HCT116 (cell line): ENCODE results near the gene HELLS. TPM values are rescaled to one million over a fixed set of nuclear protein-coding genes. Genes with fewer than 3 reads are reported as not detected.

Source experiments
- ATAC-seq: fragments of 200-7000 bp; cut with Tn5 transposase; 2 replicates; pipeline ENCODE4 v1.9.1; 2020; ENCODE audit warnings: mild to moderate bottlenecking, moderate library complexity
- BruUV-seq: library from RNA; stranded (reverse); fragments of 400-500 nt; replicated peaks from 2 replicates; lab custom pipeline; 2021; lab: Mats Ljungman, UMichigan
- CTCF ChIA-PET: fragments of 300-600 bp; sonication (Branson Sonifier 250); formaldehyde crosslinking; loops from one replicate; lab custom pipeline; 2021; ENCODE audit warnings: antibody characterized with exemption; lab: Charles Lee
- POLR2A ChIA-PET: fragments of 300-600, 350-600 bp; sonication (Branson Sonifier 250); formaldehyde crosslinking; loops from one replicate; lab custom pipeline; 2021; ENCODE audit warnings: antibody characterized with exemption; lab: Charles Lee
- RAD21 ChIA-PET, 2 experiments: fragments of 300-600 bp; sonication (Branson Sonifier 250); formaldehyde crosslinking; loops; one replicate each; lab custom pipeline; 2023; ENCODE audit warnings: low total read pairs in 2 of 2; ENCODE audit not compliant: uncharacterized antibody in 2 of 2, unreplicated experiment in 2 of 2, low non-redundant PET in 1 of 2; lab: Charles Lee
- DNase-seq: peaks from one replicate; pipeline ENCODE4 v3.0.0-alpha.2; 2010; ENCODE audit warnings: low read depth, low spot score
- H2AFZ ChIP-seq: fragments of 200-600 bp; shearing (Covaris generic), sonication (generic); 2 replicates; pipeline ENCODE4 v1.6.1; 2017; ENCODE audit warnings: low read depth, mixed run types, mixed read lengths, antibody characterized with exemption, low read length; ENCODE audit not compliant: poor library complexity, severe bottlenecking
- H3K27ac ChIP-seq: 2 replicates; pipeline ENCODE4 v1.5.1; 2012; ENCODE audit warnings: low read depth, low read length
- H3K27me3 ChIP-seq: fragments of 200-600 bp; sonication (generic); 2 replicates; pipeline ENCODE4 v1.6.1; 2016; ENCODE audit warnings: mixed run types, low read length, mixed read lengths; ENCODE audit not compliant: insufficient read depth
- H3K36me3 ChIP-seq, 2 experiments: fragments of 200-500 bp in 1 of 2; fragments of 200-600 bp in 1 of 2; sonication (Bioruptor generic) in 1 of 2; sonication (generic) in 1 of 2; 2 replicates each; pipeline versions ENCODE4 v1.5.1 to v1.6.1; 2014 to 2016; ENCODE audit warnings: low read length in 2 of 2, inconsistent platforms in 1 of 2, mixed read lengths in 1 of 2, mixed run types in 1 of 2; ENCODE audit not compliant: insufficient read depth in 2 of 2, control insufficient read depth in 1 of 2
- H3K4me1 ChIP-seq, 2 experiments: fragments of 200-600 bp in 1 of 2; sonication (generic) in 1 of 2; 2 replicates each; pipeline versions ENCODE4 v1.5.1 to v1.6.1; 2012 to 2017; ENCODE audit warnings: low read length in 2 of 2, inconsistent platforms in 1 of 2, mild to moderate bottlenecking in 1 of 2, mixed read lengths in 1 of 2, mixed run types in 1 of 2, moderate library complexity in 1 of 2; ENCODE audit not compliant: insufficient read depth in 2 of 2, control insufficient read depth in 1 of 2
- H3K4me2 ChIP-seq: fragments of 200-600 bp; sonication (generic); 2 replicates; pipeline ENCODE4 v1.6.1; 2017; ENCODE audit warnings: mixed run types, low read length, mixed read lengths
- H3K4me3 ChIP-seq, 2 experiments: fragments of 200-600 bp in 1 of 2; sonication (generic) in 1 of 2; replicated peaks in 1 of 2; 2 replicates each; pipeline ENCODE4 v1.5.1; 2011 to 2016; ENCODE audit warnings: low read length in 2 of 2, control low read depth in 1 of 2, low read depth in 1 of 2, mild to moderate bottlenecking in 1 of 2, mixed read lengths in 1 of 2, mixed run types in 1 of 2
- H3K79me2 ChIP-seq: fragments of 200-600 bp; sonication (generic); 2 replicates; pipeline ENCODE4 v1.6.1; 2017; ENCODE audit warnings: mild to moderate bottlenecking, mixed run types, low read length, moderate library complexity, mixed read lengths; ENCODE audit not compliant: insufficient read depth
- H3K9ac ChIP-seq: fragments of 200-600 bp; sonication (generic); 2 replicates; pipeline ENCODE4 v1.6.1; 2016; ENCODE audit warnings: low read length, mixed read lengths
- H3K9me2 ChIP-seq: fragments of 200-600 bp; sonication (generic), shearing (Covaris generic); 2 replicates; pipeline ENCODE4 v1.6.1; 2017; ENCODE audit warnings: mixed run types, mild to moderate bottlenecking, moderate library complexity; ENCODE audit not compliant: insufficient read depth
- H3K9me3 ChIP-seq, 2 experiments: fragments of 200-500 bp in 1 of 2; fragments of 200-600 bp in 1 of 2; sonication (Bioruptor generic) in 1 of 2; sonication (generic) in 1 of 2; 2 replicates each; pipeline ENCODE4 v1.6.1; 2014 to 2017; ENCODE audit warnings: low read length in 2 of 2, mixed read lengths in 2 of 2, inconsistent platforms in 1 of 2, low read depth in 1 of 2, mild to moderate bottlenecking in 1 of 2, mixed run types in 1 of 2, moderate library complexity in 1 of 2; ENCODE audit not compliant: control insufficient read depth in 1 of 2, insufficient read depth in 1 of 2
- H4K20me1 ChIP-seq: fragments of 200-600 bp; sonication (generic), shearing (Covaris generic); 2 replicates; pipeline ENCODE4 v1.6.1; 2017; ENCODE audit warnings: mixed run types, mild to moderate bottlenecking, moderate library complexity; ENCODE audit not compliant: insufficient read depth
- ATF3 ChIP-seq: IDR thresholded peaks from 2 replicates; pipeline ENCODE4 v1.6.1; 2012
- CBX3 ChIP-seq: IDR thresholded peaks from 2 replicates; pipeline ENCODE4 v1.6.1; 2012; ENCODE audit warnings: low read depth
- CTCF ChIP-seq, 3 experiments: fragments of 200-600 bp in 1 of 3; sonication (generic) in 1 of 3; IDR thresholded peaks in 2 of 3; conservative IDR thresholded peaks in 1 of 3; 2 replicates each; pipeline ENCODE4 v1.5.1; 2012 to 2017; ENCODE audit warnings: low read depth in 2 of 3, low read length in 2 of 3, antibody characterized with exemption in 1 of 3, borderline replicate concordance in 1 of 3, control low read depth in 1 of 3, mild to moderate bottlenecking in 1 of 3, mixed read lengths in 1 of 3, mixed run types in 1 of 3, moderate library complexity in 1 of 3; ENCODE audit not compliant: insufficient read depth in 1 of 3
- ELF1 ChIP-seq: IDR thresholded peaks from 2 replicates; pipeline ENCODE4 v1.6.1; 2012; ENCODE audit warnings: low read depth, borderline replicate concordance
- EZH2 ChIP-seq: fragments of 200-600 bp; sonication (generic); IDR thresholded peaks from 2 replicates; pipeline ENCODE4 v1.6.1; 2017; ENCODE audit warnings: antibody characterized with exemption, mixed run types
- FOSL1 ChIP-seq: IDR thresholded peaks from 2 replicates; pipeline ENCODE4 v1.6.1; 2012; ENCODE audit warnings: low read depth
- JUND ChIP-seq: IDR thresholded peaks from 2 replicates; pipeline ENCODE4 v1.6.1; 2012
- POLR2A ChIP-seq: IDR thresholded peaks from 2 replicates; pipeline ENCODE4 v1.7.0; 2011; ENCODE audit warnings: borderline replicate concordance; ENCODE audit not compliant: insufficient read depth, insufficient read length; ENCODE audit errors: extremely low read depth
- POLR2AphosphoS5 ChIP-seq: IDR thresholded peaks from 2 replicates; pipeline ENCODE4 v1.6.1; 2011; ENCODE audit warnings: mild to moderate bottlenecking, low read depth, low read length, moderate library complexity
- RAD21 ChIP-seq: IDR thresholded peaks from 2 replicates; pipeline ENCODE4 v1.6.1; 2012; ENCODE audit warnings: low read depth, mild to moderate bottlenecking
- SRF ChIP-seq: IDR thresholded peaks from 2 replicates; pipeline ENCODE4 v1.6.1; 2012; ENCODE audit warnings: low read depth
- TCF7L2 ChIP-seq: IDR thresholded peaks from 2 replicates; pipeline ENCODE4 v1.7.0; 2011; ENCODE audit warnings: borderline replicate concordance, inconsistent platforms; ENCODE audit not compliant: insufficient read depth, insufficient read length; ENCODE audit errors: extremely low read depth
- ZBTB33 ChIP-seq: IDR thresholded peaks from 2 replicates; pipeline ENCODE4 v1.6.1; 2011; ENCODE audit warnings: mild to moderate bottlenecking, low read length, moderate library complexity; ENCODE audit not compliant: insufficient replicate concordance; ENCODE audit errors: extremely low read depth
- ZNF274 ChIP-seq: fragments of 200-500 bp; sonication (Bioruptor generic); IDR thresholded peaks from 2 replicates; pipeline ENCODE4 v1.6.1; 2014; ENCODE audit warnings: mild to moderate bottlenecking, low read depth, low read length, inconsistent platforms
- intact Hi-C: fragments of 100-400 bp; cut with micrococcal nuclease; formaldehyde crosslinking; loops from 2 replicates; pipeline ENCODE4 v1.10.0; 2022
- total RNA-seq: library from RNA; stranded (reverse); gene quantifications from one replicate; pipeline ENCODE4 v1.2.1, GENCODE V29; 2021; ENCODE audit not compliant: unreplicated experiment

Gene HELLS
- total RNA-seq, 1 experiment from 2014 or later, result 134 TPM

- RAD21 ChIA-PET, result no interaction called here
- CTCF ChIA-PET, result no interaction called here
- Histone ChIP-seq H3K9me3 (no peaks in the 10 kb centered on the region; a peak in 1 of 4 replicates), H3K27me3 (no peaks in the 10 kb centered on the region), H3K79me2 (no peaks in the 10 kb centered on the region), H2AFZ (no peak overlapping the region), H3K9ac (no peak overlapping the region), H4K20me1 (no peaks in the 10 kb centered on the region), H3K4me1 (no peaks in the 10 kb centered on the region), H3K9me2 (no peaks in the 10 kb centered on the region), H3K36me3 (no peaks in the 10 kb centered on the region), H3K4me3 (no peak overlapping the region), H3K4me2 (no peak overlapping the region), H3K27ac (no peak overlapping the region)
- TF ChIP-seq RAD21 (no peak), CTCF (IDR thresholded peaks at IDR 0.05 in 2 of 3, conservative IDR thresholded peaks at IDR 0.05 in 1 of 3; ENCODE audit: borderline replicate concordance in 1 of 3, insufficient read depth in 1 of 3, low read depth in 2 of 3, low read length in 2 of 3) (peak in 2 of 3 experiments; percentile 10 to 14; a peak in 1 of 6 replicates)
- POLR2A ChIA-PET, result no interaction called here
- intact Hi-C loops, result no loop called here
- DNase-seq (no peak), ATAC-seq (no peak)
- no TSS peak for BruUV-seq
Observed at GRCh38 chr10:94639902-94640301, 94.3 kb downstream of the HELLS start.

- no peaks in the 10 kb centered on the region for H4K20me1 ChIP-seq
- no TSS peak for BruUV-seq
- H3K27me3 ChIP-seq, result no peaks in the 10 kb centered on the region
- no peaks in the 10 kb centered on the region for H3K36me3 ChIP-seq
- ATAC-seq, result no peak
- RAD21 ChIA-PET, result no interaction called here
- POLR2A ChIA-PET, result no interaction called here
- TF ChIP-seq JUND, result no peak
- no peak for TF ChIP-seq RAD21
- no peak for TF ChIP-seq POLR2A
- no peak for TF ChIP-seq ATF3
- TF ChIP-seq ZNF274, result no peak
- TF ChIP-seq FOSL1, result no peak
- no peak for TF ChIP-seq POLR2AphosphoS5
- no peak for TF ChIP-seq ELF1
- TF ChIP-seq ZBTB33, result no peak
- TF ChIP-seq SRF, result no peak
- no peak for TF ChIP-seq EZH2
- TF ChIP-seq TCF7L2, result no peak
- TF ChIP-seq CBX3, result no peak
- H3K9me2 ChIP-seq, result no peaks in the 10 kb centered on the region
- H3K4me3 ChIP-seq, result no peak overlapping the region
- no peak overlapping the region for H3K27ac ChIP-seq
- no peak for DNase-seq
- no peak overlapping the region for H3K9ac ChIP-seq
- H3K79me2 ChIP-seq, result no peaks in the 10 kb centered on the region
- H3K9me3 ChIP-seq, result no peaks in the 10 kb centered on the region; a peak in 1 of 4 replicates
- CTCF ChIA-PET, result interaction anchor here (1.0 kb wide), 1 partner anchor 11 kb away, joined by 4 read pairs; no protein-coding TSS in a partner anchor
- no peak overlapping the region for H3K4me2 ChIP-seq
- no peaks in the 10 kb centered on the region for H3K4me1 ChIP-seq
- intact Hi-C loops, result no loop called here
- no peak overlapping the region for H2AFZ ChIP-seq
Observed at GRCh38 chr10:94640562-94640961, 95.0 kb downstream of the HELLS start.
